HG02759 (cell line): Measurements from ENCODE around the gene LHPP.
A peak's percentile ranks its signal among the peaks of the same experiment; 100 is the strongest.

Source experiments
- ATAC-seq: cut with Tn5 transposase; IDR thresholded peaks from one replicate; pipeline ENCODE4 v1.9.1; 2021; ENCODE audit warnings: mild to moderate bottlenecking, moderate library complexity; ENCODE audit not compliant: unreplicated experiment

LHPP gene

GRCh38 chr10:124532788-124533187 lies 71.2 kb downstream of the LHPP start:
- ATAC-seq = no peak

GRCh38 chr10:124533266-124533665 lies 71.6 kb downstream of the LHPP start:
- ATAC-seq = no peak

GRCh38 chr10:124534231-124534798 lies 72.7 kb downstream of the LHPP start:
- no peak for ATAC-seq

- no peak for ATAC-seq
Measured at GRCh38 chr10:124534826-124535601, 73.4 kb downstream of the LHPP start.

GRCh38 chr10:124535731-124536495 lies 74.3 kb downstream of the LHPP start:
- ATAC-seq = peak; percentile 37

GRCh38 chr10:124536496-124537050 lies 75.0 kb downstream of the LHPP start:
- no peak for ATAC-seq

- no peak for ATAC-seq
Measured at GRCh38 chr10:124537166-124537725, 75.6 kb downstream of the LHPP start.

- no peak for ATAC-seq
Measured at GRCh38 chr10:124537891-124538290, 76.3 kb downstream of the LHPP start.

GRCh38 chr10:124538706-124539105 lies 77.1 kb downstream of the LHPP start:
- no peak for ATAC-seq

GRCh38 chr10:124539935-124540641 lies 78.5 kb downstream of the LHPP start:
- peak; percentile 47 for ATAC-seq

- ATAC-seq = no peak
Measured at GRCh38 chr10:124541076-124541903, 79.7 kb downstream of the LHPP start.

- no peak for ATAC-seq
Measured at GRCh38 chr10:124542336-124542735, 80.7 kb downstream of the LHPP start.

- ATAC-seq = no peak
Measured at GRCh38 chr10:124543146-124543545, 81.5 kb downstream of the LHPP start.

- no peak for ATAC-seq
Measured at GRCh38 chr10:124543971-124544370, 82.3 kb downstream of the LHPP start.

GRCh38 chr10:124544711-124545110 lies 83.1 kb downstream of the LHPP start:
- no peak for ATAC-seq

GRCh38 chr10:124545351-124546054 lies 83.9 kb downstream of the LHPP start:
- no peak for ATAC-seq

GRCh38 chr10:124546055-124546369 lies 84.4 kb downstream of the LHPP start:
- no peak for ATAC-seq

GRCh38 chr10:124546957-124547646 lies 85.5 kb downstream of the LHPP start:
- no peak for ATAC-seq
